SH-SY5Y (cell line): Measurements from ENCODE around the gene TST.

ENCODE experiments used
- GATA2 ChIP-seq: IDR thresholded peaks from 2 replicates; pipeline ENCODE4 v1.6.1; 2011; ENCODE audit warnings: mild to moderate bottlenecking, low read depth, low read length
- GATA3 ChIP-seq: IDR thresholded peaks from 2 replicates; pipeline ENCODE4 v1.6.1; 2011; ENCODE audit warnings: low read depth, mild to moderate bottlenecking, low read length, moderate library complexity

DNA sequence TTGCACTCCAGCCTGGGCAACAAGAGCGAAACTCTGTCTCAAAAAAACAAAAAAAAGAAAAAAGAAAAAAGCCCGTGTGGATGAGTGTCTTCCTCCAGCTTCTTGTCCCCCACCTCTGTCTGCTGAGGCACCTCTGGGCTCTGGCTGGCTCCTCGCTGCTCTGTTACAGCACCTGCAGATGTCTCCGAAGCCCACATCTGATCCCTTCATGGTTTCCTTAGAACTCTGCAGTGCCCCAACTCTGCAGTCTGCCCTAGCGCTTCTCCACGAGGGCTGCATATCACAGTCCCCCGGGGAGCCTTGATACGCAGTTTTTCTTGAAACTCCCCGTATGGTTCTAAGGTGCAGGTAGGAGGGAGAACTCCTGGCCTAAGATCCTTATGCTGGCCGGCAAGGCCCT, 48.2 kb upstream of the TST start:
- TF ChIP-seq GATA2 = no peak
- TF ChIP-seq GATA3 = no peak
